H1 (cell line): ENCODE results near the gene C9orf152. TPM values are rescaled to one million over a fixed set of nuclear protein-coding genes. Genes with fewer than 3 reads are reported as not detected.

Experiments
- CBX5 ChIP-seq: fragments of 300-800, 300-1000 bp; sonication (generic); IDR thresholded peaks from 2 replicates; pipeline ENCODE4 v1.7.1; 2016; ENCODE audit warnings: antibody characterized with exemption, low read length, low read depth
- KDM4A ChIP-seq: IDR thresholded peaks from one replicate; pipeline ENCODE4 v1.7.1; 2012; ENCODE audit warnings: low read depth, mild to moderate bottlenecking, moderate library complexity, low read length, inconsistent platforms; ENCODE audit not compliant: severe bottlenecking
- PHF8 ChIP-seq: fragments of 200-600 bp; sonication (generic); conservative IDR thresholded peaks from 2 replicates; pipeline ENCODE4 v1.7.1; 2012; ENCODE audit warnings: low read depth, mild to moderate bottlenecking, inconsistent platforms, low read length, moderate library complexity
- RFX5 ChIP-seq: IDR thresholded peaks from 2 replicates; pipeline ENCODE4 v1.6.1; 2011; ENCODE audit warnings: low read depth, low read length, improper control_type of control experiment, borderline replicate concordance
- polyA plus RNA-seq, 7 experiments: library from polyadenylated mRNA; depleted of rRNA in 3 of 7; stranded (reverse) in 5 of 7; unstranded in 2 of 7; fragments of >200 nt in 5 of 7; fragments of 200-250 nt in 2 of 7; gene quantifications; 1 replicate in 5 of 7; 2 replicates in 1 of 7; 4 replicates in 1 of 7; pipeline versions ENCODE4 v1.2.1 to v1.2.3, GENCODE V29; 2011 to 2013; ENCODE audit warnings: missing spikeins in 2 of 7, mixed read lengths in 2 of 7
- total RNA-seq: library from RNA; stranded (reverse); fragmentation: NEBNext Ultra II Directional; extraction: Animal tissue kit (Norgen Biotek cat#: 25700); gene quantifications from 2 replicates; pipeline ENCODE4 v1.2.1, GENCODE V29; 2021
- TF ChIP-seq, protein P1 (sequence below): IDR thresholded peaks from 2 replicates; pipeline ENCODE4 v1.6.1; 2012; ENCODE audit warnings: inconsistent platforms

Gene C9orf152
- total and polyA plus RNA-seq, 2 of the 8 experiments (the other 6 are each of a cell fraction or from before 2014, with no cell fraction given), result not detected

DNA sequence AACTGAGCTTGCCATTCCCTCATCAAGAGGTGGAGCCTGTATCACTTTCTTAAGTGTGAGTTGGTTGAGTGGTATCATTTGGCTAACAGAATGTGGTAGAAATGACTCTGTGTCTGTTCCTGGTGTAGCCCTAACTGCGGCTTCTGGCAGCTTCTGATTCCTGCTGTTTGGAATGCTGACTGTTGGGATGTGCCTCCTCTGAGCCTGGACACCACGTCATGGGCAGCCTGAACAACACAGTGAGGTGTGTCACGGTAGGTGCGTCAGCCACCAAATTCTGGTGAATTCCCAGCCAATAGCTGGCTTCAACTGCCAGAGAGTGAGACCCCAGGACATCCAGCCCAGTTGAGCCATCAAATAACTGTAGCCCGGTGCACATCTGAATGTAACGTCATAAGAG lies 6.1 kb upstream of the C9orf152 start (continued):
- TF ChIP-seq, protein P1, sequence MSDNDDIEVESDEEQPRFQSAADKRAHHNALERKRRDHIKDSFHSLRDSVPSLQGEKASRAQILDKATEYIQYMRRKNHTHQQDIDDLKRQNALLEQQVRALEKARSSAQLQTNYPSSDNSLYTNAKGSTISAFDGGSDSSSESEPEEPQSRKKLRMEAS, result no peak
- no peak for TF ChIP-seq CBX5
- no peak for TF ChIP-seq PHF8
- TF ChIP-seq RFX5, result no peak
- TF ChIP-seq KDM4A, result no peak
